ENCODE results near the gene ELMO1. TPM values are rescaled to one million over a fixed set of nuclear protein-coding genes. Genes with fewer than 3 reads are reported as not detected.

The ELMO1 gene
- total RNA-seq, 1 donor from 2014 or later, result 151 TPM

DNA sequence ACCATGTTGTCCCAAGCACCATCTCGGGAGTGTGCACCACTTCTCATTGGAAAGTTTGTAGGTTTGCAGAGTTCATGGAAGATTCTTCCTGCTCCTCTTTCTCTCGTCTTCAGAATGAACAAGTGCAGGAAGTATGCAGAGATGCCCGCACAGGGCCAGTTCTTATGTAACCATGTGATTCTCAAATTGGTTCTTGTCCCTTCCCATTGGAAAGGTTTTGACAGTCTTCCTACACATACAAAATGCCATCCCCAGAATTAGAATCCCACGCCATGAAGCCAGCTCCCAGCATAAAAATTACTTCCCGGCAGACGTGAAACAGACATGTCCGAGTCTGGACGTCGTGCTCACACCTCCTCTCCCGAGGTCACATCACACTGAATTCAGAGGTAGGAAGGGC is 251.6 kb downstream of the ELMO1 start:
- TF ChIP-seq, protein P1, sequence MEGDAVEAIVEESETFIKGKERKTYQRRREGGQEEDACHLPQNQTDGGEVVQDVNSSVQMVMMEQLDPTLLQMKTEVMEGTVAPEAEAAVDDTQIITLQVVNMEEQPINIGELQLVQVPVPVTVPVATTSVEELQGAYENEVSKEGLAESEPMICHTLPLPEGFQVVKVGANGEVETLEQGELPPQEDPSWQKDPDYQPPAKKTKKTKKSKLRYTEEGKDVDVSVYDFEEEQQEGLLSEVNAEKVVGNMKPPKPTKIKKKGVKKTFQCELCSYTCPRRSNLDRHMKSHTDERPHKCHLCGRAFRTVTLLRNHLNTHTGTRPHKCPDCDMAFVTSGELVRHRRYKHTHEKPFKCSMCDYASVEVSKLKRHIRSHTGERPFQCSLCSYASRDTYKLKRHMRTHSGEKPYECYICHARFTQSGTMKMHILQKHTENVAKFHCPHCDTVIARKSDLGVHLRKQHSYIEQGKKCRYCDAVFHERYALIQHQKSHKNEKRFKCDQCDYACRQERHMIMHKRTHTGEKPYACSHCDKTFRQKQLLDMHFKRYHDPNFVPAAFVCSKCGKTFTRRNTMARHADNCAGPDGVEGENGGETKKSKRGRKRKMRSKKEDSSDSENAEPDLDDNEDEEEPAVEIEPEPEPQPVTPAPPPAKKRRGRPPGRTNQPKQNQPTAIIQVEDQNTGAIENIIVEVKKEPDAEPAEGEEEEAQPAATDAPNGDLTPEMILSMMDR (IDR thresholded peaks at IDR 0.05; ENCODE audit: unreplicated experiment), result no peak
- peaks cover 9% of the 10 kb centered on the region for H3K27me3 Mint-ChIP-seq (ENCODE audit: unreplicated experiment)
- H3K4me3 Mint-ChIP-seq (ENCODE audit: unreplicated experiment), result no peak overlapping the region
- no peaks in the 10 kb centered on the region for H3K9me3 Mint-ChIP-seq (ENCODE audit: unreplicated experiment)
- H3K36me3 Mint-ChIP-seq (ENCODE audit: low read depth, unreplicated experiment), result peaks cover 37% of the 10 kb centered on the region
- H3K27ac Mint-ChIP-seq (ENCODE audit: unreplicated experiment), result no peak overlapping the region
- no peak for DNase-seq (ENCODE audit: low spot score)
- H3K4me1 Mint-ChIP-seq (ENCODE audit: unreplicated experiment), result peaks cover 21% of the 10 kb centered on the region

DNA sequence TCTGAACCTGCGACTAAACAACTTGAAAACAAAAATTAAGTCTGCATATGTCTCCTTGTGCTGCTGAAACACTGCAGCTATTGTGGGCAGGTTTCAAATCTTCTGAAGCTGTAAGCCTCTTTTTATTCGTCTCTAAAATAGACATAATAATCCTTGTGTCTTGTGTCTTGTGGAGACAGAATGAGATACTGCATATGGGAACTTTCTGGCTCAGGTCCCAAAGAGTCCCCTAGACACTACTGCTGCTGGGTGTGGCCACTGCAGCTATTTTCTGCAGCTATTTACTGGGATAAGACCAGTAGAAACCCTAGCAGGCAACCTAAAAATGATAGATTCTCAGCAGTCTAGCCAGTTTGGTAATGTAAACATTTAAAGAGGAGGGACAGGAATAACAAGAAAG is 252.0 kb downstream of the ELMO1 start:
- Mint-ChIP-seq H3K27ac (ENCODE audit: unreplicated experiment) (no peak overlapping the region), H3K4me1 (ENCODE audit: unreplicated experiment) (peaks cover 21% of the 10 kb centered on the region), H3K9me3 (ENCODE audit: unreplicated experiment) (no peaks in the 10 kb centered on the region), H3K4me3 (ENCODE audit: unreplicated experiment) (no peak overlapping the region), H3K27me3 (ENCODE audit: unreplicated experiment) (peaks cover 7% of the 10 kb centered on the region), H3K36me3 (ENCODE audit: low read depth, unreplicated experiment) (peaks cover 37% of the 10 kb centered on the region)
- DNase-seq (ENCODE audit: low spot score), result no peak
- TF ChIP-seq, protein P1 (IDR thresholded peaks at IDR 0.05; ENCODE audit: unreplicated experiment), result no peak

DNA sequence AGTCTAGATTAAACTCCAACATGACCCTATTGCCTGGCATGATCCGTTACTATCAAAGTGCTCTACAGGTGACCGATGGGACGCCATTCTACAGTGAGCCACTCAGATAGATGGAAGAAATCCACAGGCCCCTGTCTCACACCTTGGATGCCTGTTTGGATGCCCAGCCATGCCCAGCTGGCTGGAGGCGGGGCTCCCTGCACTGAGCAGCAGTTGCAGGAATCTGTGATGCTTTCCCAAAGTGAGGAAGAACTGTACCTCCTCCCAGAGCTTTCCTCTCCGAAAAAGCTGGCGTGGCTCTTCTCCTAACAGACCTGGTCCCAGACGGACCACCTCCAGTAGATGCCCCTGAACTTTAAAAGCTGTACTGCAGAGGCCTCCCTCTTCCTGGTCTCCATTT is 253.3 kb downstream of the ELMO1 start:
- peaks cover 6% of the 10 kb centered on the region for H3K27me3 Mint-ChIP-seq (ENCODE audit: unreplicated experiment)
- no peak overlapping the region for H3K4me3 Mint-ChIP-seq (ENCODE audit: unreplicated experiment)
- TF ChIP-seq, protein P1 (IDR thresholded peaks at IDR 0.05; ENCODE audit: unreplicated experiment), result no peak
- no peaks in the 10 kb centered on the region for H3K9me3 Mint-ChIP-seq (ENCODE audit: unreplicated experiment)
- DNase-seq (ENCODE audit: low spot score), result no peak
- H3K27ac Mint-ChIP-seq (ENCODE audit: unreplicated experiment), result no peak overlapping the region
- peaks cover 34% of the 10 kb centered on the region for H3K36me3 Mint-ChIP-seq (ENCODE audit: low read depth, unreplicated experiment)
- H3K4me1 Mint-ChIP-seq (ENCODE audit: unreplicated experiment), result peaks cover 21% of the 10 kb centered on the region

DNA sequence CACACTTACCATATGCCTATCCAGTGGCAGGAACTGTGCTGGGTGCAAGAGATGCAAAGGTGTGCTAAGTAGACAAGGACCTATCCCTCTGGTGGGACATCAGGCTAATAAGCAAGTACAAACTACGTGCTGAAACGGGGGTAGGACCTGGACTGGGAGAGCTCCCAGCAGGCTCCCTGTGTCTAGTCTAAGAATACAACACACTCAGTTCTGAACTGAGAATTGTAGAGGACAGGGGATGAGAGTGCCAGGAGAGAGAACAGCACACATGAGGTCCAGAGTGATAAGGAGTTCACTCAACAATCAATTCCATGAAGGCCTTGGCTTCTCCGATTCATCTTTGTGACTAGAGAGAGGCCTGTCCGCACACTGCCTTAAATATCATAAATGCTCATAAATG is 253.7 kb downstream of the ELMO1 start:
- H3K27ac Mint-ChIP-seq (ENCODE audit: unreplicated experiment), result no peak overlapping the region
- TF ChIP-seq, protein P1 (IDR thresholded peaks at IDR 0.05; ENCODE audit: unreplicated experiment), result no peak
- no peak overlapping the region for H3K4me3 Mint-ChIP-seq (ENCODE audit: unreplicated experiment)
- H3K27me3 Mint-ChIP-seq (ENCODE audit: unreplicated experiment), result peaks cover 6% of the 10 kb centered on the region
- H3K4me1 Mint-ChIP-seq (ENCODE audit: unreplicated experiment), result peaks cover 21% of the 10 kb centered on the region
- H3K9me3 Mint-ChIP-seq (ENCODE audit: unreplicated experiment), result no peaks in the 10 kb centered on the region
- DNase-seq (ENCODE audit: low spot score), result no peak
- peaks cover 33% of the 10 kb centered on the region for H3K36me3 Mint-ChIP-seq (ENCODE audit: low read depth, unreplicated experiment)

GRCh38 chr7:37193775-37194135 is 254.9 kb downstream of the ELMO1 start:
- Mint-ChIP-seq H3K4me1 (ENCODE audit: unreplicated experiment) (peaks cover 19% of the 10 kb centered on the region), H3K4me3 (ENCODE audit: unreplicated experiment) (no peak overlapping the region), H3K27ac (ENCODE audit: unreplicated experiment) (no peak overlapping the region), H3K9me3 (ENCODE audit: unreplicated experiment) (no peaks in the 10 kb centered on the region), H3K27me3 (ENCODE audit: unreplicated experiment) (peaks cover 6% of the 10 kb centered on the region), H3K36me3 (ENCODE audit: low read depth, unreplicated experiment) (peaks cover 27% of the 10 kb centered on the region)
- TF ChIP-seq, protein P1 (IDR thresholded peaks at IDR 0.05; ENCODE audit: unreplicated experiment), result no peak
- no peak for DNase-seq (ENCODE audit: low spot score)

All from endothelial cell (in vitro differentiated cells).